Vagina (tissue), 2 donors: ENCODE data around the gene CDH15. TPM values are rescaled to one million over a fixed set of nuclear protein-coding genes. Genes with fewer than 3 reads are reported as not detected.

Experiments
- DNase-seq, 2 donors: peaks; one replicate each; pipeline ENCODE4 v3.0.0-alpha.2; 2017; ENCODE audit errors: extremely low spot score in 2 of 2
- H3K27ac ChIP-seq: fragments of 200-600 bp; sonication (generic); one replicate; pipeline ENCODE4 v1.5.1; 2019
- H3K27me3 ChIP-seq: fragments of 200-600 bp; sonication (generic); one replicate; pipeline ENCODE4 v1.5.1; 2019
- H3K36me3 ChIP-seq, 2 donors: fragments of 200-600 bp; sonication (generic); one replicate each; pipeline ENCODE4 v1.5.1; 2017 to 2019
- H3K4me1 ChIP-seq: fragments of 200-600 bp; sonication (generic); one replicate; pipeline ENCODE4 v1.5.1; 2019
- H3K4me3 ChIP-seq, 2 donors: fragments of 200-600 bp; sonication (generic); 1 replicate in 1 of 2; 2 replicates in 1 of 2; pipeline ENCODE4 v1.5.1; 2016 to 2019
- H3K9me3 ChIP-seq: fragments of 200-600 bp; sonication (generic); one replicate; pipeline ENCODE4 v1.5.1; 2019
- POLR2A ChIP-seq, 2 donors: fragments of 450-650 bp; IDR thresholded peaks; one replicate each; pipeline ENCODE4 v1.6.1; 2017; ENCODE audit warnings: antibody characterized with exemption in 2 of 2, mild to moderate bottlenecking in 2 of 2, moderate library complexity in 2 of 2
- POLR2AphosphoS5 ChIP-seq, 2 donors: sonication (generic); formaldehyde crosslinking; IDR thresholded peaks; one replicate each; pipeline ENCODE4 v1.9.0; 2017; ENCODE audit warnings: antibody characterized with exemption in 2 of 2, mild to moderate bottlenecking in 2 of 2, low read depth in 1 of 2; ENCODE audit not compliant: insufficient read depth in 1 of 2
- intact Hi-C: fragments of 100-400 bp; cut with DNase I; formaldehyde crosslinking; loops from one replicate; pipeline ENCODE4 v1.15.1; 2023
- total RNA-seq: library from RNA; depleted of rRNA; stranded (reverse); fragments of >200 nt; gene quantifications from one replicate; pipeline ENCODE4 v1.2.3, GENCODE V29; 2016
- TF ChIP-seq, protein P1 (sequence below), 3 experiments: fragments of 450-650 bp in 2 of 3; fragments of 200-600 bp in 1 of 3; sonication (generic) in 1 of 3; IDR thresholded peaks; one replicate each; pipeline ENCODE4 v1.5.1; 2017 to 2019; ENCODE audit warnings: antibody characterized with exemption in 3 of 3, mild to moderate bottlenecking in 2 of 3, moderate library complexity in 2 of 3

Gene CDH15
- total RNA-seq, 1 donor from 2014 or later = not detected

DNA sequence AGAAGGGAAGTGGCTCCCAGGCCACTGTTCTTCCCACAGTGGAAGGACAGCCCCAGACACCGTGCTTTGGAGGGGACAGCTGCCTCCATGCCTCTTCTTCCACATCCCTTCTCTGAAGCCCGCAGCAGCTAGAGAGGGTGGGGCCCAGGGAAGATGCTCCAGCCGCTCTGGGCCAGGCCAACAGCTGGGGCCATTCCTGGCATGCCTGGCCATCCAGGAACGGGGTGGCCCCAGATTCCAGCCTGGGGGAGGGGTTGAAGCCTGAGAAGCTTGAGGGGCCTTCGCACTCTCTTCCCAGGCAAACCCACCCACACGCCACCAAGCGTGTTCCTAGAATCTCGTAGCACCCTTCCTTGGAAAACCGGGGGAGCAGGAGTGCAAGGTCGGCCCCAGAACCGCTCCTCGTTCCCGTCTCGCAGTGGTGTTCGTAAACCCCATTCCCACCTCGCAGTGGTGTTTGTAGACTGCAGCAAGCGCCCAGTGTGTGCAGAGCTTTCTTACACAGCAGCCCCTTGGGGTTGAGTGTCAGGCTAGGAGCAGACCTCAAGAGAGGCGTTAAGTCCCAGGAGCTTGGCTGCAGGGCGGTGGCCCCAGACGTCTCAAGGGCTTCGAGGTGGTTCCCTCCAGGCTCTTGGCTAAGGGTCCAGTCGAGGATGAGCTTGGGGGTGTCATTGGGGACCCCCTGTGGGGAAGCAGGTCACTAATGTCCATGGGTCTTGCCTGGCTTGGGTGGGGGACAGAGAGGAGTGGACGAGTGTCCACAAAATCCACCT is 2.7 kb downstream of the CDH15 start:
- no peak for DNase-seq
- Histone ChIP-seq H3K27me3 (no peaks in the 10 kb centered on the region), H3K9me3 (no peaks in the 10 kb centered on the region), H3K4me3 (no peak overlapping the region), H3K36me3 (no peaks in the 10 kb centered on the region), H3K4me1 (peaks cover 17% of the 10 kb centered on the region), H3K27ac (no peak overlapping the region)
- TF ChIP-seq, protein P1, sequence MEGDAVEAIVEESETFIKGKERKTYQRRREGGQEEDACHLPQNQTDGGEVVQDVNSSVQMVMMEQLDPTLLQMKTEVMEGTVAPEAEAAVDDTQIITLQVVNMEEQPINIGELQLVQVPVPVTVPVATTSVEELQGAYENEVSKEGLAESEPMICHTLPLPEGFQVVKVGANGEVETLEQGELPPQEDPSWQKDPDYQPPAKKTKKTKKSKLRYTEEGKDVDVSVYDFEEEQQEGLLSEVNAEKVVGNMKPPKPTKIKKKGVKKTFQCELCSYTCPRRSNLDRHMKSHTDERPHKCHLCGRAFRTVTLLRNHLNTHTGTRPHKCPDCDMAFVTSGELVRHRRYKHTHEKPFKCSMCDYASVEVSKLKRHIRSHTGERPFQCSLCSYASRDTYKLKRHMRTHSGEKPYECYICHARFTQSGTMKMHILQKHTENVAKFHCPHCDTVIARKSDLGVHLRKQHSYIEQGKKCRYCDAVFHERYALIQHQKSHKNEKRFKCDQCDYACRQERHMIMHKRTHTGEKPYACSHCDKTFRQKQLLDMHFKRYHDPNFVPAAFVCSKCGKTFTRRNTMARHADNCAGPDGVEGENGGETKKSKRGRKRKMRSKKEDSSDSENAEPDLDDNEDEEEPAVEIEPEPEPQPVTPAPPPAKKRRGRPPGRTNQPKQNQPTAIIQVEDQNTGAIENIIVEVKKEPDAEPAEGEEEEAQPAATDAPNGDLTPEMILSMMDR (IDR thresholded peaks at IDR 0.05) = no peak
- TF ChIP-seq POLR2AphosphoS5 (IDR thresholded peaks at IDR 0.05; ENCODE audit: insufficient read depth in 1 of 2, low read depth in 1 of 2) (no peak), POLR2A (IDR thresholded peaks at IDR 0.05) (no peak)
- intact Hi-C loops = loop anchor here (5.0 kb wide), 1 partner anchor 227 kb away; no protein-coding TSS in a partner anchor

DNA sequence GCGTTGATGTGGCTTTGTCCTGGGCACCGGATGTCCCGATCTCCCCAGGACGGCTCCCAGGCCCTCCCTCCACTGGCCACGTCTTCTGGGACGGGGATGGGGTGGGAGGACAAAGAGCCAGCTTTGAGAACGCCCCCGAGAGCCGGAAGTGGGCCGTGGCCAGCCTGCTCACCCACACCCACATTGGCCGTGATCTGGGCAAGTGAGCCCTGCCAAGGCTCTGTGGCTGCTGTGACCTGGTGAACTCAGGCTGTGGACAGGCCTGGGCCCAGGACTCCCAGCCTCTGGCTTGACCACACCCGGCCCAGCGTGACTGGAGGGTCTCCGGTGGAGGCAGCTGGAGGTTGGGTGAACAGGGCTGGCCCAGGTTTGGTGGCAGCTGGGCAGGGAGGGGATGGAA is 3.3 kb downstream of the CDH15 start:
- Histone ChIP-seq H3K4me1 (peaks cover 17% of the 10 kb centered on the region), H3K27ac (no peak overlapping the region), H3K27me3 (no peaks in the 10 kb centered on the region), H3K9me3 (no peaks in the 10 kb centered on the region), H3K4me3 (no peak overlapping the region), H3K36me3 (no peaks in the 10 kb centered on the region)
- intact Hi-C loops = loop anchor here (5.0 kb wide), 1 partner anchor 228 kb away; no protein-coding TSS in a partner anchor
- DNase-seq = no peak
- TF ChIP-seq, protein P1 (IDR thresholded peaks at IDR 0.05) = no peak
- TF ChIP-seq POLR2AphosphoS5 (IDR thresholded peaks at IDR 0.05; ENCODE audit: insufficient read depth in 1 of 2, low read depth in 1 of 2) (no peak), POLR2A (IDR thresholded peaks at IDR 0.05) (no peak)

GRCh38 chr16:89175280-89176146 is 4.0 kb downstream of the CDH15 start:
- intact Hi-C loops = no loop called here

DNA sequence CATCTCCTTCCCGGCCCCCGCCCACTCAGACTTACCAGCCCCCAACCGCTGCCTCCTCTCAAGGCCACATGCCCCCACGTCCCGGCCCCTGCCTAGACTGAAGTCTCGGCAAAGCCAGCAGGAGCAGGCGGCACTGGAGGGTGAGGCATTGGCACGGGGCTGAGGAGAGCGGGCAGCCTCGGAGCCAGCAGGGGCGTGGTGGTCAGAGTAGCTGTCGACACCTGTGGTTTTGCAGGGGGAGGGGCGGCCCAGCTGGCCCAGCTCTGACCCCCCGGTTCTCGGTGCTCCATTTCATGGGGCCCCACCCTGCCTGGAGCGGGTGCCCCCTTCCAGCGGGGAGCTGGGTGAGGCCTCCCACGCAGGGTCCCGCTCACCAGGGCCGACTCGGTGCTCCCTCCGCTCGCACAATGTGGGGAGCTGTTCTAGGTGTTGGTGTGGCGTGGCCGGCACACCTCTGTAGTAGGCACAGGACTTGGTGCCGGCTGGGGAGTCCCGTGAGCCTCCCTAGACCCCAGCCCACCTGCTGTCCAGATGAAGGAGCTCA is 4.7 kb downstream of the CDH15 start:
- no peak overlapping the region for H3K27ac ChIP-seq
- TF ChIP-seq, protein P1 (IDR thresholded peaks at IDR 0.05) = no peak
- TF ChIP-seq POLR2A (IDR thresholded peaks at IDR 0.05) = no peak
- TF ChIP-seq POLR2AphosphoS5 (IDR thresholded peaks at IDR 0.05; ENCODE audit: insufficient read depth in 1 of 2, low read depth in 1 of 2) = no peak
- H3K9me3 ChIP-seq = no peaks in the 10 kb centered on the region
- intact Hi-C loops = no loop called here
- peaks cover 6% of the 10 kb centered on the region for H3K4me1 ChIP-seq
- no peaks in the 10 kb centered on the region for H3K27me3 ChIP-seq
- no peaks in the 10 kb centered on the region for H3K36me3 ChIP-seq
- H3K4me3 ChIP-seq = no peak overlapping the region
- DNase-seq = no peak

More at GRCh38 chr16:89175280-89176146, 4.0 kb downstream of the CDH15 start:
- Histone ChIP-seq H3K27ac (no peak overlapping the region), H3K9me3 (no peaks in the 10 kb centered on the region), H3K4me3 (no peak overlapping the region), H3K27me3 (no peaks in the 10 kb centered on the region), H3K4me1 (peaks cover 13% of the 10 kb centered on the region), H3K36me3 (no peaks in the 10 kb centered on the region)
- DNase-seq = no peak
- TF ChIP-seq POLR2A (IDR thresholded peaks at IDR 0.05) = no peak
- TF ChIP-seq, protein P1 (IDR thresholded peaks at IDR 0.05) = no peak
